ENCODE data around the gene TCF7L2. TPM values are rescaled to one million over a fixed set of nuclear protein-coding genes. Genes with fewer than 3 reads are reported as not detected.

TCF7L2 gene
- total RNA-seq, 1 experiment from 2014 or later = 45.2 TPM

GRCh38 chr10:113028456-113029440 is 78.7 kb downstream of the TCF7L2 start:
- ChIA-PET POLR2A (interaction anchor here (0.5 kb wide), 1 partner anchor 1856 kb away, joined by 5 read pairs; no protein-coding TSS in a partner anchor), CTCF (interaction anchor here (0.6 kb wide), 1 partner anchor 42 kb away, joined by 8 read pairs; no protein-coding TSS in a partner anchor)
- H3K36me3 ChIP-seq (ENCODE audit: control insufficient read depth, insufficient read depth, low read length) = no peaks in the 10 kb centered on the region
- no TSS peak for BruUV-seq (replicated peaks)
- no peaks in the 10 kb centered on the region for H3K9me3 ChIP-seq (ENCODE audit: control insufficient read depth, insufficient read depth, low read depth, low read length)
- no peak overlapping the region for H3K4me3 ChIP-seq (ENCODE audit: low read depth in 2 of 2, low read length in 2 of 2)
- in situ Hi-C loops (cut with HindIII; ENCODE audit: low pct_unique_long_range_greater_than_20kb, low sequenced_read_pairs) = no loop called here
- peaks cover 51% of the 10 kb centered on the region for H3K4me1 ChIP-seq (ENCODE audit: control insufficient read depth, insufficient read depth, low read length)
- peak overlapping the region; percentile 71 for H3K27ac ChIP-seq (ENCODE audit: low read length)
- ATAC-seq (no peak), DNase-seq (ENCODE audit: low read depth, low spot score) (no peak)
- TF ChIP-seq SIN3A (IDR thresholded peaks at IDR 0.05; ENCODE audit: borderline replicate concordance, insufficient read depth, low read depth, low read length) (no peak), REST (IDR thresholded peaks at IDR 0.05; ENCODE audit: insufficient read depth in 1 of 2, low read depth in 2 of 2, low read length in 1 of 2) (no peak), POLR2AphosphoS5 (IDR thresholded peaks at IDR 0.05; ENCODE audit: low read depth, low read length) (no peak), TCF7L2 (IDR thresholded peaks at IDR 0.05; ENCODE audit: low read depth, low read length) (no peak), CTCF (IDR thresholded peaks at IDR 0.05) (no peak)
- no peaks in the 10 kb centered on the region for H3K27me3 ChIP-seq (ENCODE audit: control insufficient read depth, insufficient read depth, low read length)
- intact Hi-C loops (cut with micrococcal nuclease; ENCODE audit: unreplicated experiment) = no loop called here

GRCh38 chr10:113030453-113030852 is 80.4 kb downstream of the TCF7L2 start:
- H3K36me3 ChIP-seq (ENCODE audit: control insufficient read depth, insufficient read depth, low read length) = no peaks in the 10 kb centered on the region
- BruUV-seq (replicated peaks) = no TSS peak
- ChIA-PET POLR2A (no interaction called here), CTCF (interaction anchor here (0.6 kb wide), 1 partner anchor 78 kb away, joined by 3 read pairs; no protein-coding TSS in a partner anchor)
- H3K4me3 ChIP-seq (ENCODE audit: low read depth in 2 of 2, low read length in 2 of 2) = no peak overlapping the region
- H3K9me3 ChIP-seq (ENCODE audit: control insufficient read depth, insufficient read depth, low read depth, low read length) = no peaks in the 10 kb centered on the region
- ATAC-seq (no peak), DNase-seq (ENCODE audit: low read depth, low spot score) (no peak)
- no peaks in the 10 kb centered on the region for H3K27me3 ChIP-seq (ENCODE audit: control insufficient read depth, insufficient read depth, low read length)
- H3K27ac ChIP-seq (ENCODE audit: low read length) = peak overlapping the region; percentile 46; the same call in 1 of the 2 replicates
- in situ Hi-C loops (cut with HindIII; ENCODE audit: low pct_unique_long_range_greater_than_20kb, low sequenced_read_pairs) (no loop called here), intact Hi-C loops (cut with micrococcal nuclease; ENCODE audit: unreplicated experiment) (no loop called here)
- H3K4me1 ChIP-seq (ENCODE audit: control insufficient read depth, insufficient read depth, low read length) = peaks cover 58% of the 10 kb centered on the region
- TF ChIP-seq REST (IDR thresholded peaks at IDR 0.05; ENCODE audit: insufficient read depth in 1 of 2, low read depth in 2 of 2, low read length in 1 of 2) = no peak
- TF ChIP-seq SIN3A (IDR thresholded peaks at IDR 0.05; ENCODE audit: borderline replicate concordance, insufficient read depth, low read depth, low read length) = no peak
- no peak for TF ChIP-seq POLR2AphosphoS5 (IDR thresholded peaks at IDR 0.05; ENCODE audit: low read depth, low read length)
- TF ChIP-seq CTCF (IDR thresholded peaks at IDR 0.05) = no peak
- no peak for TF ChIP-seq TCF7L2 (IDR thresholded peaks at IDR 0.05; ENCODE audit: low read depth, low read length)
